HEK293 (cell line): ENCODE results near the gene AMBRA1.
A peak's percentile ranks its signal among the peaks of the same experiment; 100 is the strongest.

ENCODE experiments used
- GLI2 ChIP-seq: fragments of 450-650 bp; formaldehyde crosslinking; IDR thresholded peaks from 2 replicates; pipeline ENCODE4; 2017; ENCODE audit warnings: missing biosample characterization, missing genetic modification characterization, low read depth, borderline replicate concordance
- KLF10 ChIP-seq: fragments of 450-650 bp; IDR thresholded peaks from 2 replicates; pipeline ENCODE4 v1.5.1; 2018; ENCODE audit warnings: missing biosample characterization, mild to moderate bottlenecking, missing genetic modification characterization
- KLF16 ChIP-seq: fragments of 450-650 bp; formaldehyde crosslinking; IDR thresholded peaks from 2 replicates; pipeline ENCODE4 v1.5.1; 2017; ENCODE audit warnings: missing biosample characterization, missing genetic modification characterization
- PRDM1 ChIP-seq: fragments of 450-650 bp; formaldehyde crosslinking; IDR thresholded peaks from 2 replicates; pipeline ENCODE4; 2016; ENCODE audit warnings: missing biosample characterization, missing genetic modification characterization
- SP2 ChIP-seq: fragments of 450-650 bp; formaldehyde crosslinking; IDR thresholded peaks from 2 replicates; pipeline ENCODE4 v1.5.1; 2016; ENCODE audit warnings: missing biosample characterization, missing genetic modification characterization
- YY2 ChIP-seq: fragments of 450-650 bp; formaldehyde crosslinking; IDR thresholded peaks from 2 replicates; pipeline ENCODE4 v1.5.1; 2016; ENCODE audit warnings: missing biosample characterization, missing genetic modification characterization
- ZNF112 ChIP-seq: fragments of 450-650 bp; formaldehyde crosslinking; IDR thresholded peaks from 2 replicates; pipeline ENCODE4 v1.5.0; 2017; ENCODE audit warnings: missing biosample characterization, missing genetic modification characterization
- ZNF133 ChIP-seq: fragments of 450-650 bp; formaldehyde crosslinking; IDR thresholded peaks from 2 replicates; pipeline ENCODE4 v1.5.1; 2016; ENCODE audit warnings: missing biosample characterization, missing genetic modification characterization
- ZNF157 ChIP-seq: fragments of 450-650 bp; formaldehyde crosslinking; IDR thresholded peaks from 2 replicates; pipeline ENCODE4 v1.5.1; 2016; ENCODE audit warnings: missing biosample characterization, missing genetic modification characterization
- ZNF202 ChIP-seq: fragments of 450-650 bp; formaldehyde crosslinking; IDR thresholded peaks from 2 replicates; pipeline ENCODE4 v1.5.1; 2016; ENCODE audit warnings: missing biosample characterization, missing genetic modification characterization, borderline replicate concordance
- ZNF266 ChIP-seq: fragments of 450-650 bp; formaldehyde crosslinking; IDR thresholded peaks from 2 replicates; pipeline ENCODE4 v1.5.1; 2016; ENCODE audit warnings: missing biosample characterization, missing genetic modification characterization, low read depth
- ZNF335 ChIP-seq: fragments of 450-650 bp; formaldehyde crosslinking; conservative IDR thresholded peaks from 2 replicates; pipeline ENCODE4 v1.5.1; 2016; ENCODE audit warnings: missing biosample characterization, missing genetic modification characterization
- ZNF366 ChIP-seq: fragments of 450-650 bp; formaldehyde crosslinking; conservative IDR thresholded peaks from 2 replicates; pipeline ENCODE4 v1.5.1; 2016; ENCODE audit warnings: missing biosample characterization, missing genetic modification characterization
- ZNF394 ChIP-seq: fragments of 450-650 bp; formaldehyde crosslinking; IDR thresholded peaks from 2 replicates; pipeline ENCODE4 v1.5.1; 2016; ENCODE audit warnings: missing biosample characterization, missing genetic modification characterization, mild to moderate bottlenecking, moderate library complexity, borderline replicate concordance
- ZNF416 ChIP-seq: fragments of 450-650 bp; formaldehyde crosslinking; IDR thresholded peaks from 2 replicates; pipeline ENCODE4 v1.5.1; 2016; ENCODE audit warnings: missing biosample characterization, missing genetic modification characterization
- ZNF433 ChIP-seq: fragments of 450-650 bp; formaldehyde crosslinking; IDR thresholded peaks from 2 replicates; pipeline ENCODE4 v1.5.1; 2016; ENCODE audit warnings: missing biosample characterization, missing genetic modification characterization, low read depth
- ZNF514 ChIP-seq: fragments of 450-650 bp; formaldehyde crosslinking; IDR thresholded peaks from 2 replicates; pipeline ENCODE4 v1.5.1; 2016; ENCODE audit warnings: missing biosample characterization, missing genetic modification characterization
- ZNF530 ChIP-seq: fragments of 450-650 bp; formaldehyde crosslinking; IDR thresholded peaks from 2 replicates; pipeline ENCODE4 v1.5.1; 2016; ENCODE audit warnings: low read depth, missing biosample characterization, missing genetic modification characterization
- ZNF600 ChIP-seq: fragments of 450-650 bp; formaldehyde crosslinking; IDR thresholded peaks from 2 replicates; pipeline ENCODE4 v1.5.1; 2016; ENCODE audit warnings: missing biosample characterization, missing genetic modification characterization
- ZNF701 ChIP-seq: fragments of 450-650 bp; formaldehyde crosslinking; IDR thresholded peaks from 2 replicates; pipeline ENCODE4 v1.5.1; 2016; ENCODE audit warnings: missing biosample characterization, missing genetic modification characterization
- ZNF785 ChIP-seq: fragments of 450-650 bp; formaldehyde crosslinking; IDR thresholded peaks from 2 replicates; pipeline ENCODE4 v1.5.1; 2016; ENCODE audit warnings: missing biosample characterization, missing genetic modification characterization
- ZSCAN30 ChIP-seq: fragments of 450-650 bp; IDR thresholded peaks from 2 replicates; pipeline ENCODE4 v1.5.1; 2018; ENCODE audit warnings: missing biosample characterization, mild to moderate bottlenecking, missing genetic modification characterization, moderate library complexity
- TF ChIP-seq, protein P1 (sequence below): fragments of 450-650 bp; formaldehyde crosslinking; IDR thresholded peaks from 2 replicates; pipeline ENCODE4 v1.5.1; 2016; ENCODE audit warnings: missing biosample characterization, missing genetic modification characterization
- TF ChIP-seq, protein P2 (sequence below): fragments of 450-650 bp; formaldehyde crosslinking; IDR thresholded peaks from 2 replicates; pipeline ENCODE4 v1.5.1; 2017; ENCODE audit warnings: missing biosample characterization, missing genetic modification characterization
- TF ChIP-seq, protein P3 (sequence below): fragments of 450-650 bp; formaldehyde crosslinking; IDR thresholded peaks from 2 replicates; pipeline ENCODE4 v1.5.1; 2017; ENCODE audit warnings: missing biosample characterization, missing genetic modification characterization
- TF ChIP-seq, protein P4 (sequence below): fragments of 450-650 bp; formaldehyde crosslinking; IDR thresholded peaks from 2 replicates; pipeline ENCODE4 v1.5.1; 2016; ENCODE audit warnings: missing biosample characterization, missing genetic modification characterization
- TF ChIP-seq, protein P5 (sequence below): fragments of 450-650 bp; formaldehyde crosslinking; IDR thresholded peaks from 2 replicates; pipeline ENCODE4 v1.5.1; 2017; ENCODE audit warnings: missing biosample characterization, missing genetic modification characterization
- TF ChIP-seq, protein P6 (sequence below): fragments of 450-650 bp; formaldehyde crosslinking; IDR thresholded peaks from 2 replicates; pipeline ENCODE4 v1.5.1; 2016; ENCODE audit warnings: missing biosample characterization, missing genetic modification characterization

Gene AMBRA1

GRCh38 chr11:46590740-46591605, 2.9 kb downstream of the AMBRA1 start (continued):
- TF ChIP-seq ZNF157 (tag by site-specific recombination) (no peak), ZNF530 (tag by site-specific recombination) (no peak), YY2 (tag by site-specific recombination) (no peak), ZNF112 (tag by site-specific recombination) (no peak), ZNF133 (no peak), PRDM1 (tag by site-specific recombination) (0 out of 2 replicates have a peak, but pooled peaks have one; percentile 13), ZNF701 (tag by site-specific recombination) (no peak), ZNF600 (peak; percentile 75), ZNF335 (tag by site-specific recombination) (peak; percentile 28; the same call in 1 of the 2 replicates), ZNF785 (tag by site-specific recombination) (no peak), GLI2 (tag by site-specific recombination) (no peak), SP2 (tag by site-specific recombination) (no peak), ZSCAN30 (tag by site-specific recombination) (no peak), ZNF366 (tag by site-specific recombination) (peak; percentile 37; the same call in 1 of the 2 replicates), KLF10 (tag by site-specific recombination) (no peak), ZNF394 (tag by site-specific recombination) (no peak), ZNF433 (tag by site-specific recombination) (no peak), KLF16 (no peak), ZNF514 (tag by site-specific recombination) (no peak), ZNF202 (no peak), ZNF416 (tag by site-specific recombination) (no peak), ZNF266 (tag by site-specific recombination) (no peak)
- TF ChIP-seq, protein P1, sequence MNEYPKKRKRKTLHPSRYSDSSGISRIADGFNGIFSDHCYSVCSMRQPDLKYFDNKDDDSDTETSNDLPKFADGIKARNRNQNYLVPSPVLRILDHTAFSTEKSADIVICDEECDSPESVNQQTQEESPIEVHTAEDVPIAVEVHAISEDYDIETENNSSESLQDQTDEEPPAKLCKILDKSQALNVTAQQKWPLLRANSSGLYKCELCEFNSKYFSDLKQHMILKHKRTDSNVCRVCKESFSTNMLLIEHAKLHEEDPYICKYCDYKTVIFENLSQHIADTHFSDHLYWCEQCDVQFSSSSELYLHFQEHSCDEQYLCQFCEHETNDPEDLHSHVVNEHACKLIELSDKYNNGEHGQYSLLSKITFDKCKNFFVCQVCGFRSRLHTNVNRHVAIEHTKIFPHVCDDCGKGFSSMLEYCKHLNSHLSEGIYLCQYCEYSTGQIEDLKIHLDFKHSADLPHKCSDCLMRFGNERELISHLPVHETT (tag by site-specific recombination): no peak
- TF ChIP-seq, protein P2, sequence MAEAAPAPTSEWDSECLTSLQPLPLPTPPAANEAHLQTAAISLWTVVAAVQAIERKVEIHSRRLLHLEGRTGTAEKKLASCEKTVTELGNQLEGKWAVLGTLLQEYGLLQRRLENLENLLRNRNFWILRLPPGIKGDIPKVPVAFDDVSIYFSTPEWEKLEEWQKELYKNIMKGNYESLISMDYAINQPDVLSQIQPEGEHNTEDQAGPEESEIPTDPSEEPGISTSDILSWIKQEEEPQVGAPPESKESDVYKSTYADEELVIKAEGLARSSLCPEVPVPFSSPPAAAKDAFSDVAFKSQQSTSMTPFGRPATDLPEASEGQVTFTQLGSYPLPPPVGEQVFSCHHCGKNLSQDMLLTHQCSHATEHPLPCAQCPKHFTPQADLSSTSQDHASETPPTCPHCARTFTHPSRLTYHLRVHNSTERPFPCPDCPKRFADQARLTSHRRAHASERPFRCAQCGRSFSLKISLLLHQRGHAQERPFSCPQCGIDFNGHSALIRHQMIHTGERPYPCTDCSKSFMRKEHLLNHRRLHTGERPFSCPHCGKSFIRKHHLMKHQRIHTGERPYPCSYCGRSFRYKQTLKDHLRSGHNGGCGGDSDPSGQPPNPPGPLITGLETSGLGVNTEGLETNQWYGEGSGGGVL: no peak
- TF ChIP-seq, protein P3, sequence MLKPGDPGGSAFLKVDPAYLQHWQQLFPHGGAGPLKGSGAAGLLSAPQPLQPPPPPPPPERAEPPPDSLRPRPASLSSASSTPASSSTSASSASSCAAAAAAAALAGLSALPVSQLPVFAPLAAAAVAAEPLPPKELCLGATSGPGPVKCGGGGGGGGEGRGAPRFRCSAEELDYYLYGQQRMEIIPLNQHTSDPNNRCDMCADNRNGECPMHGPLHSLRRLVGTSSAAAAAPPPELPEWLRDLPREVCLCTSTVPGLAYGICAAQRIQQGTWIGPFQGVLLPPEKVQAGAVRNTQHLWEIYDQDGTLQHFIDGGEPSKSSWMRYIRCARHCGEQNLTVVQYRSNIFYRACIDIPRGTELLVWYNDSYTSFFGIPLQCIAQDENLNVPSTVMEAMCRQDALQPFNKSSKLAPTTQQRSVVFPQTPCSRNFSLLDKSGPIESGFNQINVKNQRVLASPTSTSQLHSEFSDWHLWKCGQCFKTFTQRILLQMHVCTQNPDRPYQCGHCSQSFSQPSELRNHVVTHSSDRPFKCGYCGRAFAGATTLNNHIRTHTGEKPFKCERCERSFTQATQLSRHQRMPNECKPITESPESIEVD (tag by site-specific recombination): peak; percentile 53
- TF ChIP-seq, protein P4, sequence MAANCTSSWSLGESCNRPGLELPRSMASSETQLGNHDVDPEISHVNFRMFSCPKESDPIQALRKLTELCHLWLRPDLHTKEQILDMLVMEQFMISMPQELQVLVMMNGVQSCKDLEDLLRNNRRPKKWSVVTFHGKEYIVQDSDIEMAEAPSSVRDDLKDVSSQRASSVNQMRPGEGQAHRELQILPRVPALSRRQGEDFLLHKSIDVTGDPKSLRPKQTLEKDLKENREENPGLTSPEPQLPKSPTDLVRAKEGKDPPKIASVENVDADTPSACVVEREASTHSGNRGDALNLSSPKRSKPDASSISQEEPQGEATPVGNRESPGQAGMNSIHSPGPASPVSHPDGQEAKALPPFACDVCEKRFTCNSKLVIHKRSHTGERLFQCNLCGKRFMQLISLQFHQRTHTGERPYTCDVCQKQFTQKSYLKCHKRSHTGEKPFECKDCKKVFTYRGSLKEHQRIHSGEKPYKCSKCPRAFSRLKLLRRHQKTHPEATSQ: no peak
- TF ChIP-seq, protein P5, sequence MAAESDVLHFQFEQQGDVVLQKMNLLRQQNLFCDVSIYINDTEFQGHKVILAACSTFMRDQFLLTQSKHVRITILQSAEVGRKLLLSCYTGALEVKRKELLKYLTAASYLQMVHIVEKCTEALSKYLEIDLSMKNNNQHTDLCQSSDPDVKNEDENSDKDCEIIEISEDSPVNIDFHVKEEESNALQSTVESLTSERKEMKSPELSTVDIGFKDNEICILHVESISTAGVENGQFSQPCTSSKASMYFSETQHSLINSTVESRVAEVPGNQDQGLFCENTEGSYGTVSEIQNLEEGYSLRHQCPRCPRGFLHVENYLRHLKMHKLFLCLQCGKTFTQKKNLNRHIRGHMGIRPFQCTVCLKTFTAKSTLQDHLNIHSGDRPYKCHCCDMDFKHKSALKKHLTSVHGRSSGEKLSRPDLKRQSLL (tag by site-specific recombination): no peak
- TF ChIP-seq, protein P6, sequence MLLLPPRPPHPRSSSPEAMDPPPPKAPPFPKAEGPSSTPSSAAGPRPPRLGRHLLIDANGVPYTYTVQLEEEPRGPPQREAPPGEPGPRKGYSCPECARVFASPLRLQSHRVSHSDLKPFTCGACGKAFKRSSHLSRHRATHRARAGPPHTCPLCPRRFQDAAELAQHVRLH (tag by site-specific recombination): no peak
